Skeletal muscle tissue (tissue), 4 donors: Measurements from ENCODE around the gene ZNF821. TPM values are rescaled to one million over a fixed set of nuclear protein-coding genes. Genes with fewer than 3 reads are reported as not detected.
"Not testable (repeated sequence)": the region's sequence is repeated elsewhere in the genome, so short reads cannot be mapped to it uniquely, and the experiment has no call there.

ENCODE experiments used
- H3K27ac ChIP-seq: one replicate; pipeline ENCODE4 v1.7.0; 2013; ENCODE audit warnings: mild to moderate bottlenecking, low read depth, low read length, inconsistent platforms
- H3K27me3 ChIP-seq, 3 donors: one replicate each; pipeline ENCODE4 v1.7.0; 2013; ENCODE audit warnings: low read length in 3 of 3; ENCODE audit not compliant: control insufficient read depth in 3 of 3, insufficient read depth in 3 of 3
- H3K36me3 ChIP-seq, 3 donors: one replicate each; pipeline ENCODE4 v1.7.0; 2013; ENCODE audit warnings: low read length in 3 of 3; ENCODE audit not compliant: control insufficient read depth in 3 of 3, insufficient read depth in 3 of 3
- H3K4me1 ChIP-seq, 3 donors: one replicate each; pipeline ENCODE4 v1.7.0; 2013; ENCODE audit warnings: low read length in 3 of 3, mild to moderate bottlenecking in 3 of 3; ENCODE audit not compliant: control insufficient read depth in 3 of 3, insufficient read depth in 3 of 3
- H3K4me3 ChIP-seq, 3 donors: one replicate each; pipeline ENCODE4 v1.7.0; 2013; ENCODE audit warnings: low read length in 3 of 3
- H3K9ac ChIP-seq, 3 donors: one replicate each; pipeline ENCODE4 v1.7.0; 2013; ENCODE audit warnings: low read length in 3 of 3, mild to moderate bottlenecking in 3 of 3, moderate library complexity in 2 of 3, low read depth in 1 of 3
- H3K9me3 ChIP-seq, 3 donors: one replicate each; pipeline ENCODE4 v1.7.0; 2013; ENCODE audit warnings: low read length in 3 of 3; ENCODE audit not compliant: control insufficient read depth in 3 of 3
- total RNA-seq: library from RNA; depleted of rRNA; stranded (reverse); fragments of >200 nt; gene quantifications from one replicate; pipeline ENCODE4 v1.2.3, GENCODE V29; 2014
- donor health status: Osteomylitis.

The ZNF821 gene
- total RNA-seq, 1 donor from 2014 or later = 5.7 TPM

GRCh38 chr16:71923941-71924690, 40.1 kb upstream of the ZNF821 start:
- H3K4me1 ChIP-seq = peaks cover 20 to 31% (median 20%) of the 10 kb centered on the region in 3 donors
- H3K9ac ChIP-seq = no peak overlapping the region
- H3K27me3 ChIP-seq = no peaks in the 10 kb centered on the region
- H3K9me3 ChIP-seq = no peaks in the 10 kb centered on the region
- no peak overlapping the region for H3K4me3 ChIP-seq
- peaks cover 62 to 74% (median 69%) of the 10 kb centered on the region in 3 donors for H3K36me3 ChIP-seq
- H3K27ac ChIP-seq = no peak overlapping the region

GRCh38 chr16:71920658-71921057, 36.7 kb upstream of the ZNF821 start:
- Histone ChIP-seq H3K9me3 (no peaks in the 10 kb centered on the region), H3K36me3 (peaks cover 57 to 80% (median 69%) of the 10 kb centered on the region in 3 donors), H3K4me1 (peaks cover 10 to 25% (median 15%) of the 10 kb centered on the region in 3 donors), H3K9ac (no peak overlapping the region), H3K27ac (no peak overlapping the region), H3K4me3 (no peak overlapping the region), H3K27me3 (no peaks in the 10 kb centered on the region)

- no peaks in the 10 kb centered on the region for H3K27me3 ChIP-seq
- H3K27ac ChIP-seq = no peak overlapping the region
- H3K9ac ChIP-seq = no peak overlapping the region
- peaks cover 47 to 68% (median 61%) of the 10 kb centered on the region in 3 donors for H3K36me3 ChIP-seq
- H3K4me1 ChIP-seq = peaks cover 19 to 29% (median 22%) of the 10 kb centered on the region in 3 donors
- H3K9me3 ChIP-seq = no peaks in the 10 kb centered on the region
- H3K4me3 ChIP-seq = no peak overlapping the region
These were observed 35.1 kb upstream of the ZNF821 start for GRCh38 chr16:71919035-71919434.

GRCh38 chr16:71917900-71918299, 33.9 kb upstream of the ZNF821 start:
- H3K27ac ChIP-seq = no peak overlapping the region
- no peak overlapping the region for H3K9ac ChIP-seq
- no peak overlapping the region for H3K4me3 ChIP-seq
- H3K4me1 ChIP-seq = peaks cover 19 to 27% (median 22%) of the 10 kb centered on the region in 3 donors
- H3K27me3 ChIP-seq = no peaks in the 10 kb centered on the region
- no peaks in the 10 kb centered on the region for H3K9me3 ChIP-seq
- peaks cover 40 to 57% (median 50%) of the 10 kb centered on the region in 3 donors for H3K36me3 ChIP-seq

- Histone ChIP-seq H3K27ac (peak overlapping the region; percentile 18), H3K9ac (peak overlapping the region in 1 of 3 donors; percentile 10), H3K4me1 (peaks cover 19 to 30% (median 22%) of the 10 kb centered on the region in 3 donors), H3K27me3 (no peaks in the 10 kb centered on the region), H3K9me3 (no peaks in the 10 kb centered on the region), H3K4me3 (no peak overlapping the region), H3K36me3 (peaks cover 28 to 44% (median 38%) of the 10 kb centered on the region in 3 donors)
These were observed 32.5 kb upstream of the ZNF821 start for GRCh38 chr16:71916397-71916920.

- Histone ChIP-seq H3K27ac (no peak overlapping the region), H3K27me3 (no peaks in the 10 kb centered on the region), H3K36me3 (peaks cover 18 to 33% (median 27%) of the 10 kb centered on the region in 3 donors), H3K4me3 (no peak overlapping the region), H3K4me1 (peaks cover 19 to 30% (median 22%) of the 10 kb centered on the region in 3 donors), H3K9me3 (no peaks in the 10 kb centered on the region), H3K9ac (no peak overlapping the region)
These were observed 31.4 kb upstream of the ZNF821 start for GRCh38 chr16:71915350-71915749.

- peaks cover 14 to 28% (median 22%) of the 10 kb centered on the region in 3 donors for H3K36me3 ChIP-seq
- H3K4me3 ChIP-seq = no peak overlapping the region
- peaks cover 19 to 30% (median 22%) of the 10 kb centered on the region in 3 donors for H3K4me1 ChIP-seq
- no peaks in the 10 kb centered on the region for H3K27me3 ChIP-seq
- H3K9ac ChIP-seq = no peak overlapping the region
- no peak overlapping the region for H3K27ac ChIP-seq
- no peaks in the 10 kb centered on the region for H3K9me3 ChIP-seq
These were observed 30.8 kb upstream of the ZNF821 start for GRCh38 chr16:71914802-71915201.

- Histone ChIP-seq H3K4me1 (peaks cover 22 to 26% (median 22%) of the 10 kb centered on the region in 3 donors), H3K36me3 (peaks cover 2 to 14% (median 8%) of the 10 kb centered on the region in 3 donors), H3K4me3 (no peak overlapping the region), H3K9ac (no peak overlapping the region), H3K9me3 (no peaks in the 10 kb centered on the region), H3K27me3 (no peaks in the 10 kb centered on the region), H3K27ac (no peak overlapping the region)
These were observed 28.7 kb upstream of the ZNF821 start for GRCh38 chr16:71912534-71913275.

GRCh38 chr16:71911121-71911520, 27.1 kb upstream of the ZNF821 start:
- Histone ChIP-seq H3K4me1 (peaks cover 10 to 17% (median 16%) of the 10 kb centered on the region in 3 donors), H3K27ac (no peak overlapping the region), H3K4me3 (no peak overlapping the region), H3K9ac (no peak overlapping the region), H3K27me3 (no peaks in the 10 kb centered on the region), H3K36me3 (peaks cover 2 to 8% (median 2%) of the 10 kb centered on the region in 3 donors), H3K9me3 (no peaks in the 10 kb centered on the region)

- not testable (repeated sequence) for H3K9me3 ChIP-seq, H3K4me3 ChIP-seq, H3K36me3 ChIP-seq, H3K4me1 ChIP-seq, H3K27ac ChIP-seq, H3K27me3 ChIP-seq, H3K9ac ChIP-seq
These were observed 21.8 kb upstream of the ZNF821 start for GRCh38 chr16:71905765-71906164.
